SK-N-SH treated with all-trans-retinoic acid at 6 μM for 48 hours (cell line): Measurements from ENCODE around the gene HHATL.

Experiments used
- ATAC-seq: fragments of 200-7000 bp; cut with Tn5 transposase; 3 replicates; pipeline ENCODE4 v1.9.1; 2020; ENCODE audit warnings: mild to moderate bottlenecking, moderate library complexity
- ARNTL ChIP-seq: fragments of 450-650 bp; formaldehyde crosslinking; IDR thresholded peaks from 2 replicates; pipeline ENCODE4 v1.5.0; 2020; ENCODE audit warnings: low read depth, mild to moderate bottlenecking, moderate library complexity, borderline replicate concordance
- BACH2 ChIP-seq: fragments of 250-450 bp; sonication (Bioruptor Pico); IDR thresholded peaks from 2 replicates; pipeline ENCODE4 v1.9.0; 2021; ENCODE audit warnings: mild to moderate bottlenecking, borderline replicate concordance
- CSDC2 ChIP-seq: fragments of 250-450 bp; sonication (Bioruptor Pico); IDR thresholded peaks from 2 replicates; pipeline ENCODE4 v1.5.0; 2020; ENCODE audit warnings: mild to moderate bottlenecking, moderate library complexity
- ESRRG ChIP-seq: fragments of 250-450 bp; sonication (Bioruptor Pico); IDR thresholded peaks from 2 replicates; pipeline ENCODE4 v1.6.1; 2021; ENCODE audit warnings: mild to moderate bottlenecking
- GLIS3 ChIP-seq: fragments of 250-450 bp; sonication (Bioruptor Pico); IDR thresholded peaks from 2 replicates; pipeline ENCODE4 v1.5.0; 2020; ENCODE audit warnings: mild to moderate bottlenecking, moderate library complexity
- ISL1 ChIP-seq: fragments of 250-450 bp; sonication (Bioruptor Pico); IDR thresholded peaks from 2 replicates; pipeline ENCODE4 v2.1.2; 2022; ENCODE audit warnings: mild to moderate bottlenecking, moderate library complexity
- OSR1 ChIP-seq: fragments of 250-450 bp; sonication (Bioruptor Pico); IDR thresholded peaks from 2 replicates; pipeline ENCODE4 v1.8.0; 2022; ENCODE audit warnings: moderate library complexity, mild to moderate bottlenecking, inconsistent platforms
- PPARA ChIP-seq: fragments of 250-450 bp; sonication (Bioruptor Pico); IDR thresholded peaks from 2 replicates; pipeline ENCODE4 v1.5.0; 2020; ENCODE audit warnings: mild to moderate bottlenecking, borderline replicate concordance
- RARB ChIP-seq: fragments of 250-450 bp; sonication (Bioruptor Pico); IDR thresholded peaks from 2 replicates; pipeline ENCODE4 v1.8.0; 2021; ENCODE audit warnings: mild to moderate bottlenecking, moderate library complexity
- SNAI2 ChIP-seq: fragments of 250-450 bp; sonication (Bioruptor Pico); IDR thresholded peaks from 2 replicates; pipeline ENCODE4 v1.5.0; 2020; ENCODE audit warnings: mild to moderate bottlenecking, moderate library complexity
- TCF4 ChIP-seq: fragments of 250-450 bp; sonication (Bioruptor Pico); IDR thresholded peaks from 2 replicates; pipeline ENCODE4 v1.8.0; 2021; ENCODE audit warnings: mild to moderate bottlenecking, moderate library complexity, borderline replicate concordance
- ZFP3 ChIP-seq: fragments of 250-450 bp; sonication (Bioruptor Pico); IDR thresholded peaks from 2 replicates; pipeline ENCODE4 v1.5.0; 2020; ENCODE audit warnings: mild to moderate bottlenecking, moderate library complexity
- ZFP30 ChIP-seq: fragments of 450-650 bp; formaldehyde crosslinking; IDR thresholded peaks from 2 replicates; pipeline ENCODE4 v1.5.0; 2022; ENCODE audit warnings: mild to moderate bottlenecking, moderate library complexity
- ZNF565 ChIP-seq: fragments of 450-650 bp; formaldehyde crosslinking; conservative IDR thresholded peaks from 2 replicates; pipeline ENCODE4 v1.5.0; 2020; ENCODE audit warnings: low read depth, mild to moderate bottlenecking, moderate library complexity
- ZNF70 ChIP-seq: fragments of 450-650 bp; formaldehyde crosslinking; IDR thresholded peaks from 2 replicates; pipeline ENCODE4 v1.5.0; 2020; ENCODE audit warnings: mild to moderate bottlenecking, moderate library complexity
- ZNF8 ChIP-seq: fragments of 450-650 bp; formaldehyde crosslinking; IDR thresholded peaks from 2 replicates; pipeline ENCODE4 v1.5.0; 2020; ENCODE audit warnings: mild to moderate bottlenecking, moderate library complexity
- TF ChIP-seq, protein P1 (sequence below): fragments of 250-450 bp; sonication (Bioruptor Pico); IDR thresholded peaks from 2 replicates; pipeline ENCODE4 v1.8.0; 2021; ENCODE audit warnings: low read depth, mild to moderate bottlenecking, moderate library complexity, borderline replicate concordance
- TF ChIP-seq, protein P2 (sequence below): fragments of 250-450 bp; sonication (Bioruptor Pico); IDR thresholded peaks from 2 replicates; pipeline ENCODE4 v1.5.1; 2020; ENCODE audit warnings: low read depth, mild to moderate bottlenecking, moderate library complexity
- TF ChIP-seq, protein P3 (sequence below): fragments of 250-450 bp; sonication (Bioruptor Pico); IDR thresholded peaks from 2 replicates; pipeline ENCODE4 v1.5.1; 2021; ENCODE audit warnings: mild to moderate bottlenecking, moderate library complexity
- TF ChIP-seq, protein P4 (sequence below): fragments of 250-450 bp; sonication (Bioruptor Pico); IDR thresholded peaks from 2 replicates; pipeline ENCODE4 v1.5.0; 2020; ENCODE audit warnings: mild to moderate bottlenecking, moderate library complexity

Gene HHATL

DNA sequence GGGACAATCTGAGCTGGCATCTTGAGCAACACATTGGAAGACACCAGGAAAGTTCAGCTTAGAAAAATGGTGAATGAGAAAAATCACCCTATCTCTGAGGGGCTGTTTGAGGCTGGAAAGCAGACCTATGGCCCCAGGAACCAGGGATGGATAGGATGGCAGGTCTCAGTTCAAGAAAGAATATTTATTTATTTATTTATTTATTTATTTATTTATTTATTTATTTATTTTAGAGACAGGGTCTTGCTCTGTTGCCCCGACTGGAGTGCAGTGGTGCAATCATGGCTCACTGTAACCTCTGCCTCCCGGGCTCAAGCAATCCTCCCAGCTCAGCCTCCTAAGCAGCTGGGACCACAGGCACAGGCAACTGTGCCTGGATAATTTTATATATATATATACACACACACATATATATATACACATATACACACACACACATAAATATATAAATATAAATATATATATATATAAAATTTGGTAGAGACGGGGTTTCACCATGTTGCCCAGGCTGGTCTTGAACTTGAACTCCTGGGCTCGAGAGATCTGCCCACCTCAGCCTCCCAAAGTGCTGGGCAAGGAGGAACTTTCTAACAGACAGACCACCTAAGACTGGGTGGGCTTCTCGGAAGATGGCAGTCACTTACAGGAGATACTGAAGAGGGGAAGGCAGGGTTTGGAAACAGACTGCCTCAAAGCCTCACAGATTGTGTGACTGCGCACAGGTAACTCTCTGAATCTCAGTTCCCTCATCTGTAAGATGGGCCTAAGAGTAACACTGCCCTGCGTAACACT lies 40.8 kb upstream of the HHATL start:
- TF ChIP-seq ZFP30 (CRISPR knock-in tag): no peak
- TF ChIP-seq ESRRG (CRISPR knock-in tag): no peak
- no peak for TF ChIP-seq BACH2 (CRISPR knock-in tag)
- TF ChIP-seq OSR1 (CRISPR knock-in tag): no peak
- TF ChIP-seq ZNF565 (CRISPR knock-in tag): no peak
- no peak for TF ChIP-seq GLIS3 (CRISPR knock-in tag)
- TF ChIP-seq TCF4 (CRISPR knock-in tag): no peak
- TF ChIP-seq CSDC2 (CRISPR knock-in tag): no peak
- TF ChIP-seq, protein P1, sequence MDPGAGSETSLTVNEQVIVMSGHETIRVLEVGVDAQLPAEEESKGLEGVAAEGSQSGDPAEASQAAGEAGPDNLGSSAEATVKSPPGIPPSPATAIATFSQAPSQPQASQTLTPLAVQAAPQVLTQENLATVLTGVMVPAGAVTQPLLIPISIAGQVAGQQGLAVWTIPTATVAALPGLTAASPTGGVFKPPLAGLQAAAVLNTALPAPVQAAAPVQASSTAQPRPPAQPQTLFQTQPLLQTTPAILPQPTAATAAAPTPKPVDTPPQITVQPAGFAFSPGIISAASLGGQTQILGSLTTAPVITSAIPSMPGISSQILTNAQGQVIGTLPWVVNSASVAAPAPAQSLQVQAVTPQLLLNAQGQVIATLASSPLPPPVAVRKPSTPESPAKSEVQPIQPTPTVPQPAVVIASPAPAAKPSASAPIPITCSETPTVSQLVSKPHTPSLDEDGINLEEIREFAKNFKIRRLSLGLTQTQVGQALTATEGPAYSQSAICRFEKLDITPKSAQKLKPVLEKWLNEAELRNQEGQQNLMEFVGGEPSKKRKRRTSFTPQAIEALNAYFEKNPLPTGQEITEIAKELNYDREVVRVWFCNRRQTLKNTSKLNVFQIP (CRISPR knock-in tag): no peak
- no peak for TF ChIP-seq ZNF8 (CRISPR knock-in tag)
- no peak for TF ChIP-seq PPARA (CRISPR knock-in tag)
- TF ChIP-seq, protein P2, sequence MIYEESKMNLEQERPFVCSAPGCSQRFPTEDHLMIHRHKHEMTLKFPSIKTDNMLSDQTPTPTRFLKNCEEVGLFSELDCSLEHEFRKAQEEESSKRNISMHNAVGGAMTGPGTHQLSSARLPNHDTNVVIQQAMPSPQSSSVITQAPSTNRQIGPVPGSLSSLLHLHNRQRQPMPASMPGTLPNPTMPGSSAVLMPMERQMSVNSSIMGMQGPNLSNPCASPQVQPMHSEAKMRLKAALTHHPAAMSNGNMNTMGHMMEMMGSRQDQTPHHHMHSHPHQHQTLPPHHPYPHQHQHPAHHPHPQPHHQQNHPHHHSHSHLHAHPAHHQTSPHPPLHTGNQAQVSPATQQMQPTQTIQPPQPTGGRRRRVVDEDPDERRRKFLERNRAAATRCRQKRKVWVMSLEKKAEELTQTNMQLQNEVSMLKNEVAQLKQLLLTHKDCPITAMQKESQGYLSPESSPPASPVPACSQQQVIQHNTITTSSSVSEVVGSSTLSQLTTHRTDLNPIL (CRISPR knock-in tag): no peak
- no peak for TF ChIP-seq ZNF70
- TF ChIP-seq, protein P3, sequence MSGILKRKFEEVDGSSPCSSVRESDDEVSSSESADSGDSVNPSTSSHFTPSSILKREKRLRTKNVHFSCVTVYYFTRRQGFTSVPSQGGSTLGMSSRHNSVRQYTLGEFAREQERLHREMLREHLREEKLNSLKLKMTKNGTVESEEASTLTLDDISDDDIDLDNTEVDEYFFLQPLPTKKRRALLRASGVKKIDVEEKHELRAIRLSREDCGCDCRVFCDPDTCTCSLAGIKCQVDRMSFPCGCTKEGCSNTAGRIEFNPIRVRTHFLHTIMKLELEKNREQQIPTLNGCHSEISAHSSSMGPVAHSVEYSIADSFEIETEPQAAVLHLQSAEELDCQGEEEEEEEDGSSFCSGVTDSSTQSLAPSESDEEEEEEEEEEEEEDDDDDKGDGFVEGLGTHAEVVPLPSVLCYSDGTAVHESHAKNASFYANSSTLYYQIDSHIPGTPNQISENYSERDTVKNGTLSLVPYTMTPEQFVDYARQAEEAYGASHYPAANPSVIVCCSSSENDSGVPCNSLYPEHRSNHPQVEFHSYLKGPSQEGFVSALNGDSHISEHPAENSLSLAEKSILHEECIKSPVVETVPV (CRISPR knock-in tag): no peak
- TF ChIP-seq, protein P4, sequence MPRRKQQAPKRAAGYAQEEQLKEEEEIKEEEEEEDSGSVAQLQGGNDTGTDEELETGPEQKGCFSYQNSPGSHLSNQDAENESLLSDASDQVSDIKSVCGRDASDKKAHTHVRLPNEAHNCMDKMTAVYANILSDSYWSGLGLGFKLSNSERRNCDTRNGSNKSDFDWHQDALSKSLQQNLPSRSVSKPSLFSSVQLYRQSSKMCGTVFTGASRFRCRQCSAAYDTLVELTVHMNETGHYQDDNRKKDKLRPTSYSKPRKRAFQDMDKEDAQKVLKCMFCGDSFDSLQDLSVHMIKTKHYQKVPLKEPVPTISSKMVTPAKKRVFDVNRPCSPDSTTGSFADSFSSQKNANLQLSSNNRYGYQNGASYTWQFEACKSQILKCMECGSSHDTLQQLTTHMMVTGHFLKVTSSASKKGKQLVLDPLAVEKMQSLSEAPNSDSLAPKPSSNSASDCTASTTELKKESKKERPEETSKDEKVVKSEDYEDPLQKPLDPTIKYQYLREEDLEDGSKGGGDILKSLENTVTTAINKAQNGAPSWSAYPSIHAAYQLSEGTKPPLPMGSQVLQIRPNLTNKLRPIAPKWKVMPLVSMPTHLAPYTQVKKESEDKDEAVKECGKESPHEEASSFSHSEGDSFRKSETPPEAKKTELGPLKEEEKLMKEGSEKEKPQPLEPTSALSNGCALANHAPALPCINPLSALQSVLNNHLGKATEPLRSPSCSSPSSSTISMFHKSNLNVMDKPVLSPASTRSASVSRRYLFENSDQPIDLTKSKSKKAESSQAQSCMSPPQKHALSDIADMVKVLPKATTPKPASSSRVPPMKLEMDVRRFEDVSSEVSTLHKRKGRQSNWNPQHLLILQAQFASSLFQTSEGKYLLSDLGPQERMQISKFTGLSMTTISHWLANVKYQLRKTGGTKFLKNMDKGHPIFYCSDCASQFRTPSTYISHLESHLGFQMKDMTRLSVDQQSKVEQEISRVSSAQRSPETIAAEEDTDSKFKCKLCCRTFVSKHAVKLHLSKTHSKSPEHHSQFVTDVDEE (CRISPR knock-in tag): no peak
- no peak for TF ChIP-seq ZFP3
- TF ChIP-seq, all 23 proteins: peak for 0
- no peak for ATAC-seq

DNA sequence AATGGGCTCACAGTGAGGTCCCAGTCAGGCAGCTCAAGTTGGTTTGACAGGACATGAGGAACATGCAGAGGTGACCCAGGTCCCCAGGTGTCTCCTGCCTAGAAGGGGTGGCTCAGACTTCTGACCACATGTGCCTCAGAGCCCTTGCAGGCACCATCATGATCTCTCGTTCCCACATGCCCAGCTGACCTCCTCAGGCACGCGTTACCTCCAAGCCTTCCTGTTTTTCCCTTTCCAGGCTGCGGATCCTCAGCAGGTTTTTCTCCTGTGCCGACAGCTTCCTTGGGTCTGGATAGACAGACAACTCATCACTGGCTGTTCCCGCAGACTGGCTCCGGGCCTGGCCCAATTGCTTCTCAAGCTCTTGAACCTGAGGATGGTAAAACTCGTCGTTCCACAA lies 40.1 kb upstream of the HHATL start:
- no peak for ATAC-seq
- no peak for TF ChIP-seq SNAI2 (CRISPR knock-in tag)
- TF ChIP-seq BACH2 (CRISPR knock-in tag): no peak
- no peak for TF ChIP-seq OSR1 (CRISPR knock-in tag)
- TF ChIP-seq ZNF70: no peak

DNA sequence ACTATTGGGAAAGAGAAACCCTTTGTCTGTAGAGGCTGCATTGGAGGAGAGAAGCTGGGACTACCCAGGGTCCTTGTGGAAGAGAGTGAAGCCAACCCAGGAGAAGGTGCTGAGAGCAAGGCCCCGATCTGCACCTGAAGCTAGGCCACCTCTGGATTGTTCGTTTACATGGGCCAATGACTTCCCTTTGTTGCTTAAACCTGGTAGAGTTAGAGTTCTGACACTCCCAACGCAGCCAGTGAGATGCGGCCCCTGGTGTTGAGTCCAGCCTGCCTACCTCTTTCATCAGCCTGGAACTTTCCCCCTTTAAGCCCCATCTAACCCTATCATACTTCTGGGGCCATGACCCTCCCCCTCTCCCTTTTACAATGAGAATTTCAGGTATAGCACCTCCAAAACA lies 39.7 kb upstream of the HHATL start:
- TF ChIP-seq GLIS3 (CRISPR knock-in tag) (no peak), ESRRG (CRISPR knock-in tag) (no peak), ZFP3 (no peak), ARNTL (CRISPR knock-in tag) (no peak), PPARA (CRISPR knock-in tag) (no peak), RARB (CRISPR knock-in tag) (no peak), ZNF565 (CRISPR knock-in tag) (no peak), ISL1 (CRISPR knock-in tag) (no peak)
- TF ChIP-seq, protein P2 (CRISPR knock-in tag): no peak
- TF ChIP-seq, all 23 proteins: peak for 0
- no peak for ATAC-seq
